GM12878 (cell line): ENCODE measurements around the gene RHOF. TPM values are rescaled to one million over a fixed set of nuclear protein-coding genes. Genes with fewer than 3 reads are reported as not detected.

Experiments
- ATF7 ChIP-seq: fragments of 450-650 bp; IDR thresholded peaks from 2 replicates; pipeline ENCODE4 v1.6.1; 2016; ENCODE audit warnings: low read depth, mild to moderate bottlenecking
- BCLAF1 ChIP-seq: fragments of 450-650 bp; IDR thresholded peaks from 2 replicates; pipeline ENCODE4 v1.6.1; 2017; ENCODE audit warnings: antibody characterized with exemption, mild to moderate bottlenecking, moderate library complexity
- CTCF ChIP-seq, 3 experiments: IDR thresholded peaks in 2 of 3; conservative IDR thresholded peaks in 1 of 3; 2 replicates each; pipeline ENCODE4 v1.5.1; 2011; ENCODE audit warnings: low read depth in 3 of 3, low read length in 3 of 3, mild to moderate bottlenecking in 3 of 3, control low read depth in 2 of 3, moderate library complexity in 2 of 3, inconsistent platforms in 1 of 3, mixed read lengths in 1 of 3; ENCODE audit not compliant: control insufficient read depth in 2 of 3, insufficient read depth in 1 of 3; ENCODE audit errors: extremely low read depth in 1 of 3
- FOXK2 ChIP-seq: fragments of 450-650 bp; IDR thresholded peaks from 2 replicates; pipeline ENCODE4 v1.6.1; 2017; ENCODE audit warnings: mild to moderate bottlenecking, moderate library complexity
- LARP7 ChIP-seq: fragments of 450-650 bp; IDR thresholded peaks from 2 replicates; pipeline ENCODE4 v1.6.1; 2017; ENCODE audit warnings: mild to moderate bottlenecking
- MEF2B ChIP-seq: fragments of 450-650 bp; IDR thresholded peaks from 2 replicates; pipeline ENCODE4 v1.6.1; 2018; ENCODE audit warnings: mild to moderate bottlenecking, moderate library complexity; ENCODE audit not compliant: partially characterized antibody, poor library complexity, severe bottlenecking
- MLLT1 ChIP-seq: fragments of 450-650 bp; IDR thresholded peaks from 2 replicates; pipeline ENCODE4 v1.6.1; 2016; ENCODE audit warnings: mild to moderate bottlenecking
- MXI1 ChIP-seq: fragments of 150-350 bp; IDR thresholded peaks from 2 replicates; pipeline ENCODE4 v1.6.1; 2011; ENCODE audit warnings: low read depth, mild to moderate bottlenecking, inconsistent platforms, low read length, improper control_type of control experiment
- RELA ChIP-seq: fragments of 450-650 bp; IDR thresholded peaks from 2 replicates; pipeline ENCODE4 v1.8.0; 2014; ENCODE audit warnings: borderline replicate concordance; ENCODE audit not compliant: partially characterized antibody
- SMAD5 ChIP-seq: IDR thresholded peaks from 2 replicates; pipeline ENCODE4 v1.6.1; 2016; ENCODE audit warnings: antibody characterized with exemption, low read depth
- SPI1 ChIP-seq: IDR thresholded peaks from 2 replicates; pipeline ENCODE4 v1.6.1; 2011; ENCODE audit warnings: low read depth, mild to moderate bottlenecking, low read length, moderate library complexity, borderline replicate concordance; ENCODE audit not compliant: insufficient read depth
- polyA plus RNA-seq, 11 experiments: library from polyadenylated mRNA; depleted of rRNA in 4 of 11; unstranded in 6 of 11; stranded (reverse) in 5 of 11; fragments of >200 nt; fragmentation: Nextera tagmentation in 4 of 11; fragmentation: Illumina TruSeq in 1 of 11; extraction: Ambion mirVana in 4 of 11; extraction: Trizol in 1 of 11; gene quantifications; 1 replicate in 1 of 11; 2 replicates in 10 of 11; pipeline versions ENCODE4 v1.2.1 to v1.2.3, GENCODE V29; 2011 to 2016; ENCODE audit warnings: inconsistent platforms in 2 of 11, missing spikeins in 2 of 11, low read depth in 1 of 11
- total RNA-seq, 4 experiments: library from RNA; depleted of rRNA in 3 of 4; stranded (reverse); fragments of >200 nt in 3 of 4; fragmentation: Illumina TruSeq in 1 of 4; extraction: Trizol in 1 of 4; gene quantifications; 2 replicates each; pipeline versions ENCODE4 v1.2.1 to v1.2.3, GENCODE V29; 2013 to 2021

The RHOF gene
- total and polyA plus RNA-seq, 10 of the 15 experiments (the other 5 are each of a cell fraction or from before 2014, with no cell fraction given), result 6.1 to 78.7 (median 39.7) TPM

- TF ChIP-seq BCLAF1 (no peak), ATF7 (peak; percentile 13; the same call in 1 of the 2 replicates), MLLT1 (0 out of 2 replicates have a peak, but pooled peaks have one; percentile 14), MEF2B (peak; percentile 7), RELA (no peak), FOXK2 (peak; percentile 49; the same call in 1 of the 2 replicates), SPI1 (no peak), SMAD5 (no peak), CTCF (IDR thresholded peaks at IDR 0.05 in 2 of 3, conservative IDR thresholded peaks at IDR 0.05 in 1 of 3; ENCODE audit: control insufficient read depth in 2 of 3, extremely low read depth in 1 of 3, insufficient read depth in 1 of 3, low read depth in 3 of 3, low read length in 3 of 3) (0 out of 6 replicates have a peak, but pooled peaks of 1 of the 3 experiments have one; percentile 4), MXI1 (no peak), LARP7 (peak; percentile 34; the same call in 1 of the 2 replicates)
Measured at GRCh38 chr12:121804417-121805111, 11.1 kb upstream of the RHOF start (continued).
